GM19452 (cell line): ENCODE data around the gene GARIN5A.

Experiments used
- ATAC-seq: cut with Tn5 transposase; IDR thresholded peaks from one replicate; pipeline ENCODE4 v1.9.1; 2021; ENCODE audit not compliant: unreplicated experiment

Gene GARIN5A

DNA sequence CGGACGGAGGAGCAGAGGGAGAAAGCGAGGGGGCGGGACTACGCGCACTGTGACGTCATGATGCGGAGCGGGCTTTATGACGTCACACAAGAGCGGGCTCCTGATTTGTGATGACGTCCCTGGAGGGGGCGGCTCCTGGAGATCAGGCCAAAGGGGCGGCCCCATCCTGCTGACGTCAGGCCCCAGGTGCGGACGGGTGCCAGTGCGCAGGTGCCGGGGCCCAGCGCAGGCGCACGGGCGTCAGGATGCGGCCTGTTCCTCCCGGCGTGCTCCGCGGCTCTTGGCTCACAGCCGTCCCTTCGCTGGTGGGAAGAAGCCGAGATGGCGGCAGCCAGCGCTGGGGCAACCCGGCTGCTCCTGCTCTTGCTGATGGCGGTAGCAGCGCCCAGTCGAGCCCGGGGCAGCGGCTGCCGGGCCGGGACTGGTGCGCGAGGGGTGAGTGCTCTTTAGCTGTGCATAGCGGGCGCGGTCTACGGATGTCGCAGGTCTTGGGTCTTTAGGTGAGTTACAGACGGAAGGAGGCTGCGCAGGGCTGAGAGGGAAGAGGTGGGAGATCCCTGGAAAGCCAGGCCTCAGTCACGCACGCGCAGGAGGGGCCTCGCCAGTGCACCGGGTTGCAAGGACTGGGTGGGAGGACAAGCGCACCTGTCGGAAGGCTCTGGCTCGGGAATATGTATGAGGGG is at the start of gene GARIN5A, which contains the start of gene EMC10:
GARIN5A (minus strand) TSS at position 625 of the 683 bp plus-strand sequence; CDS start at position 165, 460 bp downstream.
EMC10 (plus strand) TSS at position 284 of the 683 bp plus-strand sequence; CDS start at position 322, 38 bp downstream.
- ATAC-seq, result peak; percentile 77

- ATAC-seq, result no peak
Measured at GRCh38 chr19:50522881-50523280, 46.2 kb upstream of the GARIN5A start.

GRCh38 chr19:50520822-50521465 is 44.3 kb upstream of the GARIN5A start:
- ATAC-seq, result no peak

DNA sequence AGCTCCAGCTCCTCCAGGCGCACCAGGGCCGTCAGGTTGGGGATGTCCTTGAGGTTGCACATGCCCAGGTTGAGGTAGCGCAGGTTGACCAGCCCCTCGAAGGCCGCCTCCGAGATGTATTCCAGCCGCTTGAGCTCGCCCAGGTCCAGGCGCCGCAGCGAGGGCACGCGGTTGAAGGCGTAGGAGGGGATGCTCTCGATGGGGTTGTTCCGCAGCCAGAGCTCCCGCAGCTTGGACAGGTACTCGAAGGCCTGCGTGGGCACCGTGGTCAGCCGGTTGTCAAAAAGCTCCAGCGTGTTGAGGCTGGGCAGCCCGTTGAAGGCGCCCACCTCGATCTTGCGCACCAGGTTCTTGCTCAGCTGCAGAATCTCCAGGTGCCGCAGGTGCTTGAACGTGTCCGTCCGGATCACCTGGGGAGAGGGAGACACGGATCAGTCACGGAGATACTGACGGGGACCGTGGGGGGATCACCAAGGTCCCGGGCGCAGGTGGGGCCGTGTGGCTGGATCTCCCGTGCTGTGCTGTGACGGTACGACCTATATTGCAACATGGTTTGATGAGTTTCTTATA is 42.4 kb upstream of the GARIN5A start:
- no peak for ATAC-seq

DNA sequence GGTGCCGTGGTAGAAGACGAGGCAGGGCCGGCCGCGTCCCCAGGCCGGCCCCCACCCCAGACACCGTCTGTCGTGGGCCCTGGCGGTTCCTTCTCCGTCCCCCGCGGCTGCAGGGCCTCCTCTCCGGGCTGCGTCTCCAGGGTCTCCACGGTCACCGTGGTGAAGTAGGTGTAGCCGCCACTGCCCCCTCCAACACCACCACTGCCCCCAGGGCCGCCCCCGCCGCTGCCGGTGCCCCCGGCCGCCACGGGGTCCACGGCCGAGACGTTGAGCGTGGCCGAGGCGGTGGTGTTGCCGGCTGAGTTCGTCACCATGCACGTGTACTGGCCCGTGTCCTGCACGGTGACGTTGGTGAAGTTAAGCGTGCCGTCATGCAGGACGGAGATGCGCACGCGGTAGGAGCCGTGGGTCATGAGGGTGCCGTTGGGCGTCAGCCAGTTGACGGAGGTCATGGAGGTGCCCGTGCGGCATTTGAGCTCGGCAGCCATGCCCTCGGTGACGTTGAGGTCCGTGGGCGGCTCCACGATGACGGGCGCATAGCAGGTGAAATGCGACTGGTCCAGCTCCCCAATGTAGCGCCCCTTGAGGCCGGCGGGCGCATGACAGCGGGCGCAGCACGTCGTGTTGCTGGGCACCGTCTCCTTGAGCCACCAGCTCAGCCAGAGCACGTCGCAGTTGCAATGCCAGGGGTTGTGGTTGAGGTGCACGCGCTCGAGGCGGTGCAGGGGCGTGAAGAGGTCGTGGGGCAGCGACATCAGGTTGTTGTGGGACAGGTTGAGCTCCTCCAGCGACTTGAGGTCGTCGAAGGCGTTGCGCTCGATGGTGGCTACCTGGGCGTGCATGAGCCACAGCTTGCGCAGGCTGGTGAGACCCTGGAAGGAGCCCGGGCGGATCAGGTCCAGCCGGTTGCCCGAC is 41.7 kb upstream of the GARIN5A start:
- ATAC-seq, result no peak

GRCh38 chr19:50517704-50518075 is 41.0 kb upstream of the GARIN5A start:
- ATAC-seq, result no peak

DNA sequence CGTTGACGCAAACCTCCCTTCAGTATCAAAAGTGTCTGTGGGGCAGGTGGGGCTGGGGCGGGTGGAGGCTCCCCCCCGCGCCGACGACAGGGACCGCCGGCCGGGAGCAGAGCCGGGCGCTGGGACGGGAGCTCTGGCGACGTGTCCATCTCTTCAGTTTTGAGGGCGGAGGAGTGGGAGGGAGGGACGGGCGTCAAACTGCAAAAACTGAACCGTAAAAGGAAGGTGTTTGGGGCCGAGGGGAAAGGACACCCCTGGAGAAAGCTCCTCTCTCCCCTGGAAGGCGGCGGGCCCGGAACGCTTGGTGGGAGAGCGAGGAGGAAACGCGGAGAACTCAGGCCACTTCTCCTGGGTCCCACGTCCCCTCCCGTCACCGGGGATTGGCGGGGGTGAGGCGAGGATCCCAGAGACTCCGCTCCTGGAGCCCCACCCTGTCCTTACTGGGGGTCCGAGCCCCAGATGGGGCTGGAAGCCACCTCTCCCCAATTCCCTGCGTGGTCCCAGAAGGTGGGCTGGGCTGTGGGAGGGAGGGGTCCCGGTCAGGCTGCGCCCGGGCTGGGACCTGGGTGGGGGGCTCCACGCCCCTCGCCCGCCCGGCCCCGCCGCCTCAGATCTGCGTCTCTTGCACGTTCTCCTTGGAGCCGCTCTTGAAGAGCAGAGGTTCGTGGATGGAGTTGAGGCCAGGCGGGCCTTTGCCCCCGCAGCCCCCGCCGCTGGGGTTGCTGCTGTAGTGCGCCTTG is 40.5 kb upstream of the GARIN5A start:
- ATAC-seq, result no peak

DNA sequence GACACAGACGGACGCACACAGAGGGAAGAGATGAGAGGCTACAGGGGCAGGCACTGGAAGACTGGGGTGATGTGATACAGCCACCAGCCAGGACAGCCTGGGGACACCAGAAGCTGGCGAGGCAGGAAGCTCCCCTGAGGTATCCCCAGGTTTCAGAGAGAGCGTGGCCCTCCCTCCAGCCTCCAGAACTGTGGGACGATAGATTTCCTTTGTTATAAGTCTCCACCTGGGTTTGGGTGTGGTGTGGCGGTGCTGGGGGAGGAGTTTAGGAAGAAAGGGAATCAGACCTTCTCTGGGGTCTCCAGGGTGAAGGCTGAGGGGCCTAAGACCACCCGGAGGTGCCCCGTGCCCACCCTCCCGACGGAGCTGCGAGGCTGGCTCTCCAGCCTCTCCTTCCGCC is 39.8 kb upstream of the GARIN5A start:
- no peak for ATAC-seq

DNA sequence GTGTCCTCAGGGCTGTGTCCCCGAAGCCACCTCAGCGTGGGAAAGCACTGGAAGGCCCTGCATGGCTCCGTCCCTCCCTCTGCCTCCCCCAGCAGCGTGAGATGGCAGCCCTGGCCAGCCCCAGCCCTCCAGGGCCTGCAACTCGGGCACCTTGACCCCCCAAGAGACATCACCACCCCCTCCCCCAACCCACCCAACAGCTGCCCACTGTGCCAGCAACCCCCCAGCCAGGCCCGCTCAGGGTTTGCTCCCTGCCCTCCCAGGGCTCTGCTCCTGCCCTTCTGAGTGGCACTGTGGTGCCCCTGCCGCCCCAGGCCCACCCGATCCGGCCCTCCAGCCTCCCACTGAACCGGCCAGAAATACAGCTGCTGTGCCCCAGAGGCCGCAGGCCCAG is 38.5 kb upstream of the GARIN5A start:
- no peak for ATAC-seq

GRCh38 chr19:50514346-50515167 is 37.9 kb upstream of the GARIN5A start:
- ATAC-seq, result no peak

- ATAC-seq, result no peak
Measured at GRCh38 chr19:50513746-50514345, 37.2 kb upstream of the GARIN5A start, which contains the start of gene ASPDH. Gene ASPDH (minus strand): TSS chr19:50513913. CDS start chr19:50513823, 90 bp downstream.

DNA sequence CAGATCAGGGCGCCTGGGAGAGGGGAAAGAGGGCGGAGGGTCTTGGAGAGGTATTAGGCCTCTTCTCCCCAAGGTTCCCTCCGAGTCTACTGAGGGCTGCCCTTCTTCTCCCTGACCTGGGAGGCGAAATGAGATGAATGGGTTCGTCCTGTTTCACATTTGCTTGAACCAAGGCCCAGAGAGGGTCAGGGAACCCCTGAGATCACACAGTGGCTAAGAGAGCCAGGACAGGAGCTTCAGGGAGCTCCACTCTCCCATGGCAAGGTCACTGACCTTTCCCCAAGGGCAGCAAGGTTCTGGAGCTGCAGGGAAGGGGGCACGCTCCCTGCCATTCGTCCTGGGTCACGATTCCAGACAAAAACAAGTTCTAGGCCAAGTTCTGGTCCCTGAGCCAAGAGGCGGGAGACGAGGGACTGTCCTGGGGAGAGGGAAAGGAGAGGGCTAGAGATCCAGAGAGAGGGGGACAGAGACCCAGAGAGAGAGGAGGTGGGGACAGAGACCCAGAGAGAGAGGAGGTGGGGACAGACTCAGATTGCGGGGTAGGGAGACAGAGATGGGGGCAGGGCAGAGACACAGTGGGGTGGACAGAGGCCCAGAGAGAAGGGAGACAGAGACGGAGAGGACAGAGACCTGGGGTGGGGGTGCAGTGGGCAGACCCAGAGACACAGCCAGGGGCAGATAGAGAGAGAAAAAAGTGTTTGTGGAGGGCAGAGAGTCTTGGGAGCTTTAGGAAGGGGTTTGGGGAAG is 36.5 kb upstream of the GARIN5A start:
- no peak for ATAC-seq

GRCh38 chr19:50512112-50512998 is 35.7 kb upstream of the GARIN5A start:
- ATAC-seq, result no peak

- ATAC-seq, result peak; percentile 89
Measured at GRCh38 chr19:50511069-50511822, 34.6 kb upstream of the GARIN5A start, which contains the start of gene JOSD2. Gene JOSD2 (minus strand): TSS chr19:50511191. CDS start chr19:50510431, 760 bp downstream.

GRCh38 chr19:50510700-50511068 is 34.0 kb upstream of the GARIN5A start:
- no peak for ATAC-seq

- ATAC-seq, result no peak
Measured at GRCh38 chr19:50510121-50510670, 33.5 kb upstream of the GARIN5A start.
